HG02885 (cell line): ENCODE data around the gene SLC6A3.
"Not testable (repeated sequence)": the region's sequence is repeated elsewhere in the genome, so short reads cannot be mapped to it uniquely, and the experiment has no call there.

ENCODE experiments used
- ATAC-seq: cut with Tn5 transposase; IDR thresholded peaks from one replicate; pipeline ENCODE4 v1.9.1; 2021; ENCODE audit warnings: mild to moderate bottlenecking; ENCODE audit not compliant: unreplicated experiment, poor library complexity

Gene SLC6A3

GRCh38 chr5:1376981-1377380 is 68.3 kb downstream of the SLC6A3 start:
- no peak for ATAC-seq

- ATAC-seq: no peak
Observed at GRCh38 chr5:1375871-1376810, 69.1 kb downstream of the SLC6A3 start.

- no peak for ATAC-seq
Observed at GRCh38 chr5:1374679-1375055, 70.6 kb downstream of the SLC6A3 start.

- ATAC-seq: no peak
Observed at GRCh38 chr5:1374030-1374678, 71.1 kb downstream of the SLC6A3 start.

- not testable (repeated sequence) for ATAC-seq
Observed at GRCh38 chr5:1371972-1372342, 73.3 kb downstream of the SLC6A3 start.

- no peak for ATAC-seq
Observed at GRCh38 chr5:1371218-1371971, 73.8 kb downstream of the SLC6A3 start.

- ATAC-seq: no peak
Observed at GRCh38 chr5:1370006-1370405, 75.2 kb downstream of the SLC6A3 start.

- no peak for ATAC-seq
Observed at GRCh38 chr5:1368756-1369155, 76.5 kb downstream of the SLC6A3 start.

- no peak for ATAC-seq
Observed at GRCh38 chr5:1368236-1368635, 77.0 kb downstream of the SLC6A3 start.

- ATAC-seq: peak; percentile 14
Observed at GRCh38 chr5:1367149-1367548, 78.1 kb downstream of the SLC6A3 start.

- peak; percentile 72 for ATAC-seq
Observed at GRCh38 chr5:1366514-1366913, 78.7 kb downstream of the SLC6A3 start.

GRCh38 chr5:1364211-1364610 is 81.0 kb downstream of the SLC6A3 start:
- no peak for ATAC-seq

GRCh38 chr5:1363581-1363980 is 81.7 kb downstream of the SLC6A3 start:
- ATAC-seq: no peak

GRCh38 chr5:1363160-1363559 is 82.1 kb downstream of the SLC6A3 start:
- ATAC-seq: no peak

GRCh38 chr5:1362242-1363015 is 82.8 kb downstream of the SLC6A3 start:
- ATAC-seq: no peak

- ATAC-seq: no peak
Observed at GRCh38 chr5:1360861-1361260, 84.4 kb downstream of the SLC6A3 start.

- ATAC-seq: not testable (repeated sequence)
Observed at GRCh38 chr5:1360367-1360766, 84.9 kb downstream of the SLC6A3 start.

GRCh38 chr5:1359713-1360112 is 85.5 kb downstream of the SLC6A3 start:
- no peak for ATAC-seq

GRCh38 chr5:1359031-1359645 is 86.1 kb downstream of the SLC6A3 start:
- ATAC-seq: no peak

GRCh38 chr5:1358726-1359025 is 86.6 kb downstream of the SLC6A3 start:
- no peak for ATAC-seq
